Neural cell (in vitro differentiated cells): ENCODE data around the gene NFE2L3. TPM values are rescaled to one million over a fixed set of nuclear protein-coding genes. Genes with fewer than 3 reads are reported as not detected.

Source experiments
- H2AFZ ChIP-seq: fragments of 200-600, 300-800 bp; sonication (generic), shearing (Covaris generic); 2 replicates; pipeline ENCODE4 v1.6.0; 2014; ENCODE audit warnings: low read depth, mild to moderate bottlenecking, antibody characterized with exemption, low read length, moderate library complexity
- H3F3A ChIP-seq: fragments of 200-600 bp; shearing (Covaris generic); 2 replicates; pipeline ENCODE4 v1.6.1; 2016; ENCODE audit warnings: mild to moderate bottlenecking, moderate library complexity, mixed read lengths, antibody characterized with exemption, low read length; ENCODE audit not compliant: insufficient read depth, poor library complexity, severe bottlenecking
- H3K27ac ChIP-seq: fragments of 200-600, 300-800 bp; sonication (generic), shearing (Covaris generic); 2 replicates; pipeline ENCODE4 v1.5.1; 2014; ENCODE audit warnings: mild to moderate bottlenecking, low read length, moderate library complexity
- H3K27me3 ChIP-seq: fragments of 300-800, 200-600 bp; sonication (generic), shearing (Covaris generic); 2 replicates; pipeline ENCODE4 v1.6.0; 2014; ENCODE audit warnings: mild to moderate bottlenecking, low read depth, low read length, moderate library complexity; ENCODE audit not compliant: insufficient read depth
- H3K36me3 ChIP-seq: fragments of 300-800, 200-600 bp; sonication (generic), shearing (Covaris generic); 2 replicates; pipeline ENCODE4 v1.5.1; 2014; ENCODE audit warnings: mild to moderate bottlenecking, antibody characterized with exemption, low read length, moderate library complexity; ENCODE audit not compliant: insufficient read depth
- H3K4me2 ChIP-seq: fragments of 300-800, 200-600 bp; sonication (generic), shearing (Covaris generic); 2 replicates; pipeline ENCODE4 v1.6.0; 2014; ENCODE audit warnings: mild to moderate bottlenecking, low read length
- H3K4me3 ChIP-seq: fragments of 300-800, 200-600 bp; sonication (generic), shearing (Covaris generic); 2 replicates; pipeline ENCODE4 v1.5.1; 2014; ENCODE audit warnings: mild to moderate bottlenecking, low read length, moderate library complexity
- H3K79me2 ChIP-seq: fragments of 200-600 bp; shearing (Covaris generic); replicated peaks from 2 replicates; pipeline ENCODE4 v1.6.0; 2014; ENCODE audit warnings: mild to moderate bottlenecking, low read length, moderate library complexity; ENCODE audit not compliant: insufficient read depth
- H3K9ac ChIP-seq: fragments of 300-800, 200-600 bp; sonication (generic), shearing (Covaris generic); 2 replicates; pipeline ENCODE4 v1.6.1; 2016; ENCODE audit warnings: mild to moderate bottlenecking, low read length, mixed read lengths
- H3K9me2 ChIP-seq: fragments of 200-600 bp; shearing (Covaris generic); 2 replicates; pipeline ENCODE4 v1.6.1; 2016; ENCODE audit warnings: mild to moderate bottlenecking, low read length, mixed read lengths; ENCODE audit not compliant: insufficient read depth
- H3K9me3 ChIP-seq: fragments of 200-600, 300-800 bp; sonication (generic), shearing (Covaris generic); 2 replicates; pipeline ENCODE4 v1.6.1; 2016; ENCODE audit warnings: mild to moderate bottlenecking, mixed run types, low read length, moderate library complexity, mixed read lengths
- H4K20me1 ChIP-seq: fragments of 200-600 bp; shearing (Covaris generic); 2 replicates; pipeline ENCODE4 v1.6.1; 2016; ENCODE audit warnings: mild to moderate bottlenecking, mixed run types; ENCODE audit not compliant: insufficient read depth
- SMC3 ChIP-seq: fragments of 450-650 bp; conservative IDR thresholded peaks from 2 replicates; pipeline ENCODE4 v1.6.1; 2014; ENCODE audit warnings: antibody characterized with exemption, mild to moderate bottlenecking, moderate library complexity; ENCODE audit not compliant: poor library complexity
- polyA plus RNA-seq: library from polyadenylated mRNA; depleted of rRNA; stranded (reverse); fragments of >200 nt; gene quantifications from 2 replicates; pipeline ENCODE4 v1.2.3, GENCODE V29; 2014

NFE2L3 gene
- polyA plus RNA-seq, 1 donor from 2014 or later = 2.9 TPM

DNA sequence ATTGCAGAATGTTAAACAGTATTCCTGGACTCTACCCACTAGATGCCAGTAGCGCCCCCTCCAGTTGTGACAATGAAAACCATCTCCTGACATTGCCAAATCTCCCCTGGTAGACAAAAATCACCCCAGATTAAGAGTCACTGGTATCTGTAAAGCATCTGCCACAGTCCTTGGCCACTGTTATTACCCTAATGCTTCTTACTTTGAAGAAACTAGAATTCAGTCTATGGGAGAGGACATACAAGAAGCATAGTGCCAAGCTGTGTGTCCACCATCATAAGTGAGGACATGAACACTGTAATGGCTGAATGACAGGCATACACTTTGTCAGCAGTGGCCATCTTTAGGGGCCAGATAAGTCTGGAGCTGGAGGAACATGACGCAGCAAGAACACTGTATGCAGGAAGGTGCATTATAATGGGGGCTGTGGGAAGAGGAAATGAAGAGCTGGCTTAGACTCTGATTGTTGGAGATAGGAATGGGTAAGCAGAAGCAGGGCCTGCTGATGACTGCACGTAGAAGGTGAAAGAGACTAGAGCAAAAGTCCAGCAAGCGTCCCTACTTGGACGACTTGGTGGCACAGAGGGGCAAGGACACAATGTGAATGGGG, 82.0 kb downstream of the NFE2L3 start:
- no peak overlapping the region for H3K9ac ChIP-seq
- no peak overlapping the region for H3K4me2 ChIP-seq
- H2AFZ ChIP-seq = no peak overlapping the region

More for the DNA sequence above, 82.0 kb downstream of the NFE2L3 start:
- TF ChIP-seq SMC3 = no peak
- Histone ChIP-seq H3K9me2 (no peaks in the 10 kb centered on the region), H3K27me3 (no peaks in the 10 kb centered on the region), H3K79me2 (no peaks in the 10 kb centered on the region), H3F3A (no peaks in the 10 kb centered on the region), H3K27ac (no peak overlapping the region), H3K36me3 (no peaks in the 10 kb centered on the region), H3K9me3 (no peaks in the 10 kb centered on the region), H4K20me1 (no peaks in the 10 kb centered on the region), H3K4me3 (no peak overlapping the region)

Other genes starting within 250 kb of the NFE2L3 start
- 316 and 419 TPM in 2 replicates for gene HNRNPA2B1, start 48.5 kb downstream of the NFE2L3 start, polyA plus RNA-seq
- gene CBX3, start 49.5 kb downstream of the NFE2L3 start, polyA plus RNA-seq = 532 and 598 TPM in 2 replicates
- gene SNX10, start 139.7 kb downstream of the NFE2L3 start, polyA plus RNA-seq = 25.6 and 31.1 TPM in 2 replicates